Progenitor cell of endocrine pancreas (in vitro differentiated cells): ENCODE measurements around the gene CLCN5. TPM values are rescaled to one million over a fixed set of nuclear protein-coding genes. Genes with fewer than 3 reads are reported as not detected.
"Not testable (repeated sequence)": the region's sequence is repeated elsewhere in the genome, so short reads cannot be mapped to it uniquely, and the experiment has no call there.

Experiments used
- DNase-seq: peaks from one replicate; pipeline ENCODE4 v3.0.0; 2021; ENCODE audit warnings: low spot score; ENCODE audit not compliant: unreplicated experiment
- H3K27ac Mint-ChIP-seq: 2 replicates; pipeline ENCODE4 v1.8.0; 2021; ENCODE audit warnings: mild to moderate bottlenecking, moderate library complexity, mixed read lengths
- H3K27me3 Mint-ChIP-seq: 2 replicates; pipeline ENCODE4 v1.8.0; 2021; ENCODE audit warnings: mixed read lengths
- H3K36me3 Mint-ChIP-seq: 2 replicates; pipeline ENCODE4 v1.8.0; 2022; ENCODE audit warnings: mixed read lengths; ENCODE audit not compliant: insufficient read depth
- H3K4me1 Mint-ChIP-seq: 2 replicates; pipeline ENCODE4 v1.8.0; 2021; ENCODE audit warnings: low read depth, mixed read lengths
- H3K4me3 Mint-ChIP-seq: 2 replicates; pipeline ENCODE4 v1.8.0; 2021; ENCODE audit warnings: low read depth, mild to moderate bottlenecking, moderate library complexity, mixed read lengths
- H3K9me3 Mint-ChIP-seq: 2 replicates; pipeline ENCODE4 v1.8.0; 2021; ENCODE audit warnings: low read depth, mixed read lengths
- CTCF ChIP-seq: fragments of 200-600 bp; sonication (generic); IDR thresholded peaks from one replicate; pipeline ENCODE4 v1.5.0; 2021; ENCODE audit warnings: antibody characterized with exemption, mild to moderate bottlenecking; ENCODE audit not compliant: unreplicated experiment
- total RNA-seq: library from RNA; stranded (reverse); gene quantifications from 2 replicates; pipeline ENCODE4 v1.2.1, GENCODE V29; 2021

Gene CLCN5
- total RNA-seq, 1 donor from 2014 or later: 14.0 TPM

GRCh38 chrX:50000937-50001542 is 78.6 kb downstream of the CLCN5 start:
- H3K9me3 Mint-ChIP-seq: peaks cover 24% of the 10 kb centered on the region
- no peaks in the 10 kb centered on the region for H3K27me3 Mint-ChIP-seq
- DNase-seq: no peak
- no peak overlapping the region for H3K4me3 Mint-ChIP-seq
- H3K36me3 Mint-ChIP-seq: peaks cover 1% of the 10 kb centered on the region
- no peak overlapping the region for H3K27ac Mint-ChIP-seq
- H3K4me1 Mint-ChIP-seq: peaks cover 2% of the 10 kb centered on the region
- TF ChIP-seq CTCF: no peak

DNA sequence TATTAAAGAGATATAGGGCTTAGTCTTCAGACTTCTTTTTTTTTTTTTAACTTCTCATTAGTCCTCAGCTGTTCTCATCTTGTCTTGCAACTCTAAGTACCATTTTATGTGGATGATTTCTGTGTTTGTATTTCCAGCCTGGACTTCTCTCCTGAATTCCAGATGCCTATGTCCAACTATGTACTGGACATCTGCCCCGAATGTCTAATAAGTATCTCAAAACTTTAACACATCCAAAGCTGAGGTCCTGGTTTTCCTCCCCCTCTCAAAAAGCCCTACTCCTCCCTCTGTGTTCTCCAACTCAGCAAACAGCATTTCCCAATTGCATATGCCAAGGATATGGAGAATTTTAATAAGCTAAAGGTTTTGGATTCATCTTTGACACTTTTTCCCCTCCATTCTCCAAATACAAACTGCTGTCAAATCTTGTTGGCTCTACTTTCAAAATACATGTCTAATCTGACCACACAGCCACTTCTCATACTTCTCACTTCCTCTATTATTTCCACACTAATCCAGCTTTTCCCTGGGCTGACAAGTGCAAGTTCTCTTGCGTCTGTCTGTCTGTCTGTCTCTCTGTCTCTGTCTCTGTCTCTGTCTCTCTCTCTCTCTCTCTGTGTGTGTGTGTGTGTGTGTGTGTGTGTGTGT is 79.8 kb downstream of the CLCN5 start:
- no peak for TF ChIP-seq CTCF
- Mint-ChIP-seq H3K27me3 (no peaks in the 10 kb centered on the region), H3K9me3 (peaks cover 15% of the 10 kb centered on the region), H3K4me3 (no peak overlapping the region), H3K4me1 (peaks cover 2% of the 10 kb centered on the region), H3K36me3 (no peaks in the 10 kb centered on the region), H3K27ac (no peak overlapping the region)
- DNase-seq: no peak

DNA sequence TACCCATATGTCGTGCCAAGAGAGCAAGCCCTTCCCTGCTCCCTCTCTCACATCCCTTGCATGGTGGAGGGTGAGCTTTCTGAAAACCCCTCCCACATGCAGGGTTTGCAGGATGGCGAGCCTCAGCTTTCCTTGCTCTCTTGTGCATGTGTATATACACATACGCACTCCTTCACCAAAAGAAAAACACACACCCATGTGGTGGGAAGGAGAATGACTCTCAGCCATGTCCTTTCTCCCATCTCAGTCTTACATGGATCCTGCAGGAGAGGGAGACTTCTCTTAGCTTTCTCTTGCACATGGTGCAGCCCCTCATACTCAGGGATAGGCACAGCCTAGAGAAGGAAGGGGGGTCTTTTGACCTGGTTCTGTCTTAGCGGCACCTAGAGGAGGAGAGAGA is 81.1 kb downstream of the CLCN5 start:
- Mint-ChIP-seq H3K4me3 (no peak overlapping the region), H3K27me3 (no peaks in the 10 kb centered on the region), H3K27ac (no peak overlapping the region), H3K4me1 (peaks cover 2% of the 10 kb centered on the region), H3K9me3 (peaks cover 13% of the 10 kb centered on the region), H3K36me3 (no peaks in the 10 kb centered on the region)
- DNase-seq: no peak
- TF ChIP-seq CTCF: no peak

DNA sequence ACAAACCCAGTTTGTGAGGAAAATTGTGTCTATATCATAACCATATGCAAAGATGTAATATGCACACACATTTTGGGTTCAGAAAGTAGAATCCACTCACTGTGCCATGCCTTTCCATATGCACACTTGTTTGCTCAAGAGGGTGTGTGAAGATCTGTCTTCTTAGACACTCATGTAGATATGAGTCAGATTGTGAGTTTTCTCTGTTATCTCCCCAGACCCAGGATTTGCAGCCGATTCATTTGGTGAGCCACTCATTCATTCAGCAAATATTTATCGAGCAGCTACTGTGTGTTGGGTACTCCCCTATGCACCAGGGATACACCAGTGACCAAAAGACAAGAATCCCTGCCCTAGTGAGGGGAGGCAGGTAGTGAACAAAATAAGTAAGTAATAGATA is 81.5 kb downstream of the CLCN5 start:
- Mint-ChIP-seq H3K4me3 (no peak overlapping the region), H3K27ac (no peak overlapping the region), H3K27me3 (no peaks in the 10 kb centered on the region), H3K36me3 (no peaks in the 10 kb centered on the region), H3K9me3 (peaks cover 10% of the 10 kb centered on the region), H3K4me1 (peaks cover 2% of the 10 kb centered on the region)
- no peak for DNase-seq
- TF ChIP-seq CTCF: no peak

GRCh38 chrX:50025591-50025990 is 103.2 kb downstream of the CLCN5 start:
- Mint-ChIP-seq H3K27ac (peak overlapping the region; percentile 43), H3K4me1 (peaks cover 21% of the 10 kb centered on the region), H3K4me3 (peak overlapping the region; percentile 3), H3K9me3 (peaks cover 21% of the 10 kb centered on the region)
- H3K36me3 Mint-ChIP-seq, DNase-seq, H3K27me3 Mint-ChIP-seq: not testable (repeated sequence)

DNA sequence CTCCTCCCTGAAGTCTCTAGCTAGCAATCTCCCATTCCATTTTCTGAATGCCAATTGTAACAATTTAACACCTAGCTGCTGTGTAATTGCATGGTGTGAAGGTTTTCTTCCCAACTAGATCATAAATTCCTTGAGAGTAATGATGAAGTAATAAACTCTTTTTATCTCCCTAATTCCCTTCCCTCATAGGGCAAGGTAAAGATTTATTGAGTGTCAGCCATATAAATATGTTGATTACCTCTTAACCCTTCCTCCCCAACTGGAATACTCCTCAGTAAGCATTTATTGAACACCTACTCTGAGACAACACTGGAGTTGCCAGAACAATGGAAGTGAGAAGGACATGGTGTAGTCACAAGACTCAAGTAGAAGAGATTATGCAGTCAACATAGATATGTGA is 112.7 kb downstream of the CLCN5 start:
- no peaks in the 10 kb centered on the region for H3K27me3 Mint-ChIP-seq
- peaks cover 19% of the 10 kb centered on the region for H3K9me3 Mint-ChIP-seq
- H3K4me3 Mint-ChIP-seq: no peak overlapping the region
- no peaks in the 10 kb centered on the region for H3K36me3 Mint-ChIP-seq
- no peak overlapping the region for H3K27ac Mint-ChIP-seq
- no peak for DNase-seq
- TF ChIP-seq CTCF: no peak
- peaks cover 2% of the 10 kb centered on the region for H3K4me1 Mint-ChIP-seq
